GM18909 (cell line): Measurements from ENCODE around the gene PTK7.
"Not testable (repeated sequence)": the region's sequence is repeated elsewhere in the genome, so short reads cannot be mapped to it uniquely, and the experiment has no call there.

ENCODE experiments used
- ATAC-seq: cut with Tn5 transposase; IDR thresholded peaks from one replicate; pipeline ENCODE4 v1.9.1; 2021; ENCODE audit warnings: mild to moderate bottlenecking; ENCODE audit not compliant: unreplicated experiment, poor library complexity

The PTK7 gene

GRCh38 chr6:43081922-43082321 lies 5.8 kb downstream of the PTK7 start:
- ATAC-seq, result not testable (repeated sequence)

- no peak for ATAC-seq
These were observed 6.9 kb downstream of the PTK7 start for GRCh38 chr6:43082806-43083655.

DNA sequence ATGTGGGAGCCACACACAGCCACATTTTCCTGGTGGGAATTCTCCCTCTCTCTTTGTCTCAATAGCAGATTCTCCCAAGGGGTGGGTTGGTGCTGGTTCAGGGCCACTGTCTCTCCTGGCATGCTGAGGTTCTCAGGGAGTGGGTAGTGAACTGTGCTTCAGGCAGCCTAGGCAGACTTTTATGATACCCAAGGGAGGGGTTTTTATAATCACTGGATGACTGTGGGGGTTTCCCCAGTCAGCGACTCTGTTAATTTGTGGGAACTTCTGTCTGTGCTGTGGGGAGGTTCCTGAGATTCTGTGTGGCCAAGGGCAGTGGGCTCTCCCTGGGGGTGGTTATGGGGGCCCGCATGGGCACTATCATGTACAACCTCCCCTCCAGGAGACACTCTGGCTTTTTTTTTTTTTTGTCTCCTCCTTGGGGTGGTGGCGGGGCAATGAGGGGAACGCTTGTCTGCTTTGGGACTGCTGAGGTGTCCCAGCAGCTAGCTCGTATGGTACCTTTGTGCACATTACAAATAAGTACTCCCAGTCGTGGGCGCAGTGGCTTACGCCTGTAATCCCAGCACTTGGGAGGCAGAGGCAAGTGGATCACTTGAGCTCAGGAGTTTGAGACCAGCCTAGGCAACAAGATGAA lies 10.0 kb downstream of the PTK7 start:
- ATAC-seq, result no peak

GRCh38 chr6:43088654-43089056 lies 12.5 kb downstream of the PTK7 start:
- ATAC-seq, result no peak

DNA sequence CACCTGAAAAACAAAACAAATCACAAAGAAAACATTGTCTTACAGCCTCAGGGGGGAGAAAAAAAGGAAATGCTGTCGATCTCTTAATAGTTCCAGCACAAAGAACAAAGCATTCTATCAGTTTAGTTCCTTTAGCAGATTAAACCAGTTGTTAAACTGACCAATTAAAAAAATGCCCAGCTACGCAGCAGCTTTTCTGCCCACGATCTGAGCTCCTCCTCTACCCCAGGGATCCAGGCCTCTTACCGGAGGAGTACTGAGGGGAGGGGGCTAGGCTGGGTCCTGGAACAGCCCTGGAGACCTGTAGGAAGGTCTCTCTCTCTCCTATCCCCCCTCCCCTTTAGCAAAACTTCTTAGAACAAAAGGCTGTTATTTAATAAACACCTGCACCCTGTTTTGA lies 13.4 kb downstream of the PTK7 start:
- ATAC-seq, result no peak

GRCh38 chr6:43089874-43090558 lies 13.9 kb downstream of the PTK7 start:
- no peak for ATAC-seq

GRCh38 chr6:43090559-43090956 lies 14.4 kb downstream of the PTK7 start:
- no peak for ATAC-seq

DNA sequence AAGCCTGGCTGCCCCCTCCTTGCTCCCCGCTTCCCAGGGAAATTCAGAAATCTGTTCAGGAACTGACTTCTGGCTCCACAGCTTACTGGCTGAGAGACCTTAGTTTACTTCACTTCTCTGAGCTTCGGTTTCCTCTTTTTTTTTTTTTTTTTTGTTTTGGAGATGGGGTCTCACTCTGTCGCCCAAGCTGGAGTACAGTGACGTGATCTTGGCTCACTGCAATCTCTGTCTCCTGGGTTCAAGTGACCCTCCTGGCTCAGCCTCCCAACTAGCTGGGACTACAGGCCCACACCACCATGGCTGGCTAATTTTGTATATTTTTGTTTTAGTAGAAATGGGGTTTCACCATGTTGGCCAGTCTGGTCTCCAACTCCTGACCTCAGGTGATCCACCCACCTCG lies 14.9 kb downstream of the PTK7 start:
- ATAC-seq, result no peak

- no peak for ATAC-seq
These were observed 15.4 kb downstream of the PTK7 start for GRCh38 chr6:43091436-43091991.

GRCh38 chr6:43092635-43093034 lies 16.5 kb downstream of the PTK7 start:
- no peak for ATAC-seq

DNA sequence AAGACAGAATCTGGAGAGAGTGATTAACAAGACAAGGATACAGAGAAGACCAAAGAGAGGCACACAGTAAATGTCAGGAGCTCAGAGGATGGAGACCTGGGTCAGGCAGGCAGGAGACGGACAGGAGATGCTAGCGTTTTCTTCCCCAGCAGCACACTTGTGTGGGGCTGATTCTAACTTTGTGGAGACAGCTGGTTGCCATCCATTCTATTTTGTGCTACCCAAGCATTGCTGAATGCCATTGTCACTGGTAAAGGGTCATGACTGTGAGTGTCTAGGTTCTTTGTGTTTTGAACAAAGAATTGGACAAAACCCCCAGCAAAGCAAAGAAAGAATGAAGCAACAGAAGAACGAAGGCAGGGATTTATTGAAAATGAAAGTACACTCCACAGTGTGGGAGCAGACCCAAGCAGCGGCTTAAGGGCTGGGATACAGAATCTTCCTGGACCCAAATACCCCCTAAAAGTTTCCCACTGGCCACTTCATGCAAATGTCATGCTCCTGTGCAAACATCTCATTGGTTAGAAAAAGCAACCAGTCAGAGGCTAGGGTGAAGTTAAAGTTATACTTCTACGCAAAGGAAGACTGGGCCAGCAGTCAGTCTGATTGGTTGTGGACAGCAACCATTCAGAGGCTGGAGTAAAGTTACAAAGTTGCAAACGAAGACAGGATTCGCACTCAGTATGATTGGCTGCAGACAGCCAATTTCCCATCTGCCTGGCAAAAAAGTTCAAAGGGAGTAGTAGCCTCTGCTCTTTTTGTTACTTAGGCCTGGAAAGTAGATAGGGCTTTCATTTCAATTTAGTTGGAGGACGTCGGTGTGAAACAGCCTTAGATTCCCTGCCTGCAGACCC lies 17.5 kb downstream of the PTK7 start:
- no peak for ATAC-seq

GRCh38 chr6:43095939-43096338 lies 19.8 kb downstream of the PTK7 start:
- ATAC-seq, result no peak

DNA sequence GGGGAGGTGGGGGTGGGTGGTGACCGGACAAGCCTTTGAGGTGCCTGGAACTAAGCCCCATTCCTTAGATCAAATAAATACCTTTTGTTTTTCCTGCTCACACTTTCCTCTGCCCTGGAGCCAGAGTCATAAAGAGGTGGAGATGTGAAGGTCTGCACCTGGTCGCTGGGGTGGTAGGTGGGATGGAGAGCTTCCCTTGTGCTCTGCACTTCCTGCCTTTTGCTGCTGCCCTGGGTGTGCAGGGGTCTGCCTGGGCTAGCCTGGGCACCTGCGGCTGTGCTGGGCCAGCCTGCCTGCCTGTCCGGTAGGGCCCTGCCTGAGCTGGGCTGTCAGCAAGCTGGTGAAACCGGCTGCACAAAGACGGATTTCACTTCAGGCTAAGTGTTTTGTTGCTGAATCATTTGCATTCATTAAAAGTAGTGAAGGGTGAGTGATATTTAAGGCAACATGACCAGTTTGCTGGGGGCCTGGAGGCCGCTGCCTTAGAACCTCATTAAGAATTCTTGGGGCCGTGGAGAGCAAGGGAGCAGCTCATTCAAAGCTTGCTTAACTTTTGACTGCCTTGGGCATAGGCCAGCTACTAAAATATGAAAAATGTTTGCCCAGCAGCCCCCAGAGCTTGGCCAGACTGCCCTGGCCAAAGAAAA lies 20.5 kb downstream of the PTK7 start:
- no peak for ATAC-seq

DNA sequence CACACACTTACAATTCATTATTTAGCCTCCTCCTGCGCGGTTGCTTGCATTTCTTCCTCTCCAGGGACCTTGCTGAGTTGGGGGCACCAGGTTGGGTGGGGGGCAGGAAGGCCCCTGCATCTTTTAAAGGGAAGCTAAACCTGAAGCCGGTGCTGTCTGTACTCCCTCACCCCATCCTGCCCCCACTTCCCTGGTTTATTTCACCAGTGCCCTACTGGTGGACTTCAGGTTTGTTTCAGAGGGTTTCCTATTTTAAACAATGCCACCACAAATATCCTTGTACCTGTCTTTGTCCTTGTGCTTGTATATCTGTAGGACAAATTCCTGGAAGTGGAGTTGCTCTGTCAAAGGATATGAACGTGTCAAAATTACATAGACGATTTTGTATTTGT lies 21.0 kb downstream of the PTK7 start:
- no peak for ATAC-seq

- ATAC-seq, result no peak
These were observed 21.4 kb downstream of the PTK7 start for GRCh38 chr6:43097502-43097901.

GRCh38 chr6:43101497-43101896 lies 25.4 kb downstream of the PTK7 start:
- no peak for ATAC-seq

GRCh38 chr6:43103253-43103876 lies 27.3 kb downstream of the PTK7 start:
- no peak for ATAC-seq

GRCh38 chr6:43105538-43106222 lies 29.6 kb downstream of the PTK7 start:
- ATAC-seq, result no peak
